Breast epithelium (tissue), 4 donors: ENCODE results near the gene ACBD4. TPM values are rescaled to one million over a fixed set of nuclear protein-coding genes. Genes with fewer than 3 reads are reported as not detected.

Experiments
- DNase-seq, 2 donors: peaks; one replicate each; pipeline ENCODE4 v3.0.0-alpha.2; 2019; ENCODE audit warnings: low spot score in 2 of 2
- H3K27ac ChIP-seq, 2 donors: fragments of 200-600 bp; sonication (generic) in 1 of 2; one replicate each; pipeline ENCODE4 v1.5.1; 2016 to 2019; ENCODE audit warnings: mild to moderate bottlenecking in 1 of 2
- H3K27me3 ChIP-seq, 2 donors: fragments of 200-600 bp; sonication (generic) in 1 of 2; one replicate each; pipeline versions ENCODE4 v1.5.1 to v1.6.0; 2017 to 2019; ENCODE audit warnings: control low read depth in 1 of 2, mild to moderate bottlenecking in 1 of 2
- H3K36me3 ChIP-seq: fragments of 200-600 bp; one replicate; pipeline ENCODE4 v1.5.1; 2019
- H3K4me1 ChIP-seq, 2 donors: fragments of 200-600 bp; sonication (generic); one replicate each; pipeline ENCODE4 v1.5.1; 2016 to 2019; ENCODE audit warnings: control low read depth in 1 of 2
- H3K4me3 ChIP-seq, 3 donors: fragments of 200-600 bp; sonication (generic); 1 replicate in 2 of 3; 2 replicates in 1 of 3; pipeline ENCODE4 v1.5.1; 2016 to 2019; ENCODE audit warnings: mild to moderate bottlenecking in 3 of 3, moderate library complexity in 2 of 3
- H3K9me3 ChIP-seq, 2 donors: fragments of 200-600 bp; sonication (generic) in 1 of 2; one replicate each; pipeline ENCODE4 v1.5.1; 2016 to 2019; ENCODE audit warnings: control low read depth in 1 of 2
- POLR2A ChIP-seq: fragments of 450-650 bp; IDR thresholded peaks from one replicate; pipeline ENCODE4 v1.6.1; 2016; ENCODE audit warnings: antibody characterized with exemption, mild to moderate bottlenecking, moderate library complexity
- POLR2AphosphoS5 ChIP-seq, 3 donors: sonication (generic); formaldehyde crosslinking; IDR thresholded peaks; one replicate each; pipeline ENCODE4 v1.6.1; 2017; ENCODE audit warnings: antibody characterized with exemption in 3 of 3
- intact Hi-C: fragments of 100-400 bp; cut with DNase I; formaldehyde crosslinking; loops from one replicate; pipeline ENCODE4 v1.15.1; 2023; ENCODE audit warnings: low total_unique reads
- total RNA-seq, 3 donors: library from RNA; depleted of rRNA; stranded (reverse); fragments of >200 nt; gene quantifications; one replicate each; pipeline ENCODE4 v1.1.0, GENCODE V29; 2016
- TF ChIP-seq, protein P1 (sequence below), 3 donors: fragments of 450-650 bp; IDR thresholded peaks; one replicate each; pipeline ENCODE4 v1.5.1; 2016 to 2017; ENCODE audit warnings: antibody characterized with exemption in 3 of 3, mild to moderate bottlenecking in 3 of 3, moderate library complexity in 3 of 3

Gene ACBD4
- total RNA-seq, 3 donors from 2014 or later = 13.8 to 28.8 (median 15.7) TPM

DNA sequence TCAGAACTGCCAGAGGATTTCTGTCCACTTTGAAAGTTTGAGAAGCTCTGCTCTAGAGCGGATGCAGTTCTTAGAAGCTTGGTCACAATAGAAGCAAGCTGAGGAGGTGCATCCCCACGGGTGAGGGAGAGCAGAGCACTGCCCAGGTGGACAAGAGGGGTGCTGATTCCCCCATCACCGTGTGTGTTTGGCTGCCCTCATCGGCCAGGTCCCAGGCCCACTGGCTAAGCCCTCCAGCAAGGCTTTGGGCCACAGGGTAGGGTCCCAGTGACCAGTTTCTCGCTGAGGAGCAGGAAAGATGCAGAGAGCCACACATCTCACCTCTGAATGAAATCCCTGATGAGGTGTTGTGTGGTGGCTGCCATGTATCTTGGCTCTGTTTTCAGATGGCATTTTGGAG, 47.5 kb upstream of the ACBD4 start:
- TF ChIP-seq POLR2A (no peak), POLR2AphosphoS5 (IDR thresholded peaks at IDR 0.05) (no peak)
- TF ChIP-seq, protein P1, sequence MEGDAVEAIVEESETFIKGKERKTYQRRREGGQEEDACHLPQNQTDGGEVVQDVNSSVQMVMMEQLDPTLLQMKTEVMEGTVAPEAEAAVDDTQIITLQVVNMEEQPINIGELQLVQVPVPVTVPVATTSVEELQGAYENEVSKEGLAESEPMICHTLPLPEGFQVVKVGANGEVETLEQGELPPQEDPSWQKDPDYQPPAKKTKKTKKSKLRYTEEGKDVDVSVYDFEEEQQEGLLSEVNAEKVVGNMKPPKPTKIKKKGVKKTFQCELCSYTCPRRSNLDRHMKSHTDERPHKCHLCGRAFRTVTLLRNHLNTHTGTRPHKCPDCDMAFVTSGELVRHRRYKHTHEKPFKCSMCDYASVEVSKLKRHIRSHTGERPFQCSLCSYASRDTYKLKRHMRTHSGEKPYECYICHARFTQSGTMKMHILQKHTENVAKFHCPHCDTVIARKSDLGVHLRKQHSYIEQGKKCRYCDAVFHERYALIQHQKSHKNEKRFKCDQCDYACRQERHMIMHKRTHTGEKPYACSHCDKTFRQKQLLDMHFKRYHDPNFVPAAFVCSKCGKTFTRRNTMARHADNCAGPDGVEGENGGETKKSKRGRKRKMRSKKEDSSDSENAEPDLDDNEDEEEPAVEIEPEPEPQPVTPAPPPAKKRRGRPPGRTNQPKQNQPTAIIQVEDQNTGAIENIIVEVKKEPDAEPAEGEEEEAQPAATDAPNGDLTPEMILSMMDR (IDR thresholded peaks at IDR 0.05) = no peak
- Histone ChIP-seq H3K9me3 (no peaks in the 10 kb centered on the region), H3K36me3 (peaks cover 4% of the 10 kb centered on the region), H3K4me3 (no peak overlapping the region), H3K27ac (peak overlapping the region; percentile 54 to 59), H3K27me3 (no peaks in the 10 kb centered on the region), H3K4me1 (peaks cover 7 to 9% of the 10 kb centered on the region in 2 donors)
- intact Hi-C loops = no loop called here
- no peak for DNase-seq

DNA sequence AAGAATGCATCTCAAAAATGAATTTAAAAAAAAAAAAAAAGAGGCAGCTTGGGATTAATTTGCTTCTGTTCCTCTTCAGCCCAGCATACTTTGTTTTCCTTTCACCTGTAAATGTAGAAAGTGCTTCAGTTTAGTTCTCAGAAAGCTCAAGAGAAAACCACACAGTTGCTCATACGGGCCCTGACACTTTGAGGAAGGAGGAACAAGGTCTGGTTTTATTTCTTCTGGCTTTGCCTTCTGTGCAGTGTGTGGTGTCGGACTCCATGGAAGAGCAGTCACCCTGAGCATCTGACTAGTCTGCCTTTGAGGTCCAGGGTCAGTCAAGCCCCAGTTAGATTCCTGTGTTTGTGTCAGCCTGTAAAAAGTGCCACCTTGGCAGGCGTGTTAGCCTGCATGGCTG, 46.7 kb upstream of the ACBD4 start:
- H3K4me3 ChIP-seq = no peak overlapping the region
- DNase-seq = no peak
- H3K27me3 ChIP-seq = no peaks in the 10 kb centered on the region
- H3K9me3 ChIP-seq = no peaks in the 10 kb centered on the region
- intact Hi-C loops = no loop called here
- H3K27ac ChIP-seq = peak overlapping the region in 1 of 2 donors; percentile 54
- peaks cover 4% of the 10 kb centered on the region for H3K36me3 ChIP-seq
- TF ChIP-seq POLR2A (no peak), POLR2AphosphoS5 (IDR thresholded peaks at IDR 0.05) (no peak)
- peaks cover 13 to 17% of the 10 kb centered on the region in 2 donors for H3K4me1 ChIP-seq

GRCh38 chr17:45090711-45091110, 44.8 kb upstream of the ACBD4 start:
- DNase-seq = no peak
- H3K27ac ChIP-seq = peak overlapping the region; percentile 93 to 96
- TF ChIP-seq, protein P1 (IDR thresholded peaks at IDR 0.05) = no peak
- no peak for TF ChIP-seq POLR2A
- no peak for TF ChIP-seq POLR2AphosphoS5 (IDR thresholded peaks at IDR 0.05)
- H3K9me3 ChIP-seq = no peaks in the 10 kb centered on the region
- no peak overlapping the region for H3K4me3 ChIP-seq
- H3K4me1 ChIP-seq = peaks cover 17 to 23% of the 10 kb centered on the region in 2 donors
- intact Hi-C loops = no loop called here
- H3K36me3 ChIP-seq = peaks cover 4% of the 10 kb centered on the region
- H3K27me3 ChIP-seq = no peaks in the 10 kb centered on the region

DNA sequence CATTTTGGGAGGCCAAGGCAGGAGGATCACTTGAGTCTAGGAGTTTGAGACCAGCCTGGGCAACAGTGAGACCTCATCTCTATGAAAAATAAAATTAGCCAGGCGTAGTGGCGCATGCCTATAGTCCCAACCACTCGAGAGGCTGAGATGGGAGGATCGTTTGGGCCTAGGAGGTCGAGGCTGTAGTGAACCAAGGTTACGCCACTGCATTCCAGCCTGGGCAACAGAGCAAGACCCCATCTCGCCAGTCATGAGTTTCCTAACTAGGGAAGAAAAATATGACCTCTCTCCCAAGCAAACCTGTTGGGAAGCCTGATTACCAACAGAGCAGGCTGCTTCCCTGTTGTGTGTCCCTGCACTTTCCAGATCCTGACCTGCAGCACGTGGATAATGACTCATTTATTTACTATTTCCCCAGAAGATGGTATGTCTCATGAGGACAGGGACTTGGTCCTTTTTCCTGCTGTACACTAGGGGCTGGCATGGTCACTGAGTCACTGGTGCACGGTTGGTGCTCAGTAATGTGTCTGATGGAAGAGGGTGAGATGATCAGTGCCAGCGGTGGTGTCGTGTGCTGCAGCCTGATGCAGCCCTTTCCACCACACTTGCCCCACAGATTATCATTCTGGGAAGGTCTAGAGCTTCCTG, 43.6 kb upstream of the ACBD4 start:
- H3K36me3 ChIP-seq = peaks cover 4% of the 10 kb centered on the region
- TF ChIP-seq POLR2A = no peak
- no peaks in the 10 kb centered on the region for H3K9me3 ChIP-seq
- intact Hi-C loops = no loop called here
- peak overlapping the region; percentile 93 to 96 for H3K27ac ChIP-seq
- DNase-seq = no peak
- H3K27me3 ChIP-seq = no peaks in the 10 kb centered on the region
- H3K4me3 ChIP-seq = peak overlapping the region in 1 of 3 donors; percentile 2
- H3K4me1 ChIP-seq = peaks cover 17 to 31% of the 10 kb centered on the region in 2 donors

GRCh38 chr17:45092911-45093430, 42.5 kb upstream of the ACBD4 start:
- H3K4me1 ChIP-seq = peaks cover 17 to 35% of the 10 kb centered on the region in 2 donors
- peaks cover 4% of the 10 kb centered on the region for H3K36me3 ChIP-seq
- H3K9me3 ChIP-seq = no peaks in the 10 kb centered on the region
- intact Hi-C loops = no loop called here
- no peaks in the 10 kb centered on the region for H3K27me3 ChIP-seq
- peak overlapping the region in 1 of 3 donors; percentile 24 for H3K4me3 ChIP-seq
- H3K27ac ChIP-seq = peak overlapping the region; percentile 93 to 96
- TF ChIP-seq, protein P1 (IDR thresholded peaks at IDR 0.05) = no peak
- TF ChIP-seq POLR2AphosphoS5 (IDR thresholded peaks at IDR 0.05) = peak in 2 of 3 donors; percentile 68 to 95
- DNase-seq = peak; percentile 82 to 94

DNA sequence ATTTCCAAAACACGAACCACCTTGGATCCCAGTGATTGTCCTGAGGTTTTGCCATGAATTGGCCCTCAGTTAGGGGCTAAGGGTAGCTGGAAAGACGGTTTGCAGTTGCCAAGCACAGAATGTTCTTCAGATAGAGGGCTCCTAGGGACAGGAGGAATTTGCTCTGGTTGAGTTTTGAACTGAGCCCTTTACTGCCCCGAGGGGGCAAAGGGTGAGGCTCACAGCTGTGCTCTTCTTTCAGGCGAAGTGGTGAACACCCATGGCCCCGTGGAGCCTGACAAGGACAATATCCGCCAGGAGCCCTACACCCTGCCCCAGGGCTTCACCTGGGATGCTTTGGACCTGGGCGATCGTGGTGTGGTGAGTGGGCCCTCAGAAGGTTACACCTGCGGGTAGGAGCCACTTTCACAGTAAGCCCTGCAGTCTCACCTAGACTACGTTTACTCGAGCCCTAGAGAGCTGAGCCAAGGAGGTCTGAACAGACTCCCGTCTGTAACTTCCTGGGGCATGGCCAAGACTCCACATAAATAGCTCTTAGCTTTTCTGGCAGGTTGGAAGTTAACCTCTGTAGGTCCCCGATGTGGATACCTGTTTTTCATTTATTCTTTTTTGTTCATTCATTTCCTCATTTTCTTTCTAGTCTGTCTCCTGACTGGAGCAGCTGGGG, 41.9 kb upstream of the ACBD4 start:
- peak overlapping the region; percentile 93 to 96 for H3K27ac ChIP-seq
- DNase-seq = peak in 1 of 2 donors; percentile 75
- TF ChIP-seq POLR2A (no peak), POLR2AphosphoS5 (IDR thresholded peaks at IDR 0.05) (no peak)
- TF ChIP-seq, protein P1 (IDR thresholded peaks at IDR 0.05) = no peak
- intact Hi-C loops = no loop called here
- H3K27me3 ChIP-seq = no peaks in the 10 kb centered on the region
- peaks cover 19 to 41% of the 10 kb centered on the region in 2 donors for H3K4me1 ChIP-seq
- peaks cover 4% of the 10 kb centered on the region for H3K36me3 ChIP-seq
- peak overlapping the region in 1 of 3 donors; percentile 24 for H3K4me3 ChIP-seq
- no peaks in the 10 kb centered on the region for H3K9me3 ChIP-seq
